HG02943 (cell line): ENCODE measurements around the gene ABHD8.

ENCODE experiments used
- ATAC-seq: cut with Tn5 transposase; IDR thresholded peaks from one replicate; pipeline ENCODE4 v1.9.1; 2021; ENCODE audit warnings: mild to moderate bottlenecking, low read depth, moderate library complexity; ENCODE audit not compliant: unreplicated experiment

Gene ABHD8

DNA sequence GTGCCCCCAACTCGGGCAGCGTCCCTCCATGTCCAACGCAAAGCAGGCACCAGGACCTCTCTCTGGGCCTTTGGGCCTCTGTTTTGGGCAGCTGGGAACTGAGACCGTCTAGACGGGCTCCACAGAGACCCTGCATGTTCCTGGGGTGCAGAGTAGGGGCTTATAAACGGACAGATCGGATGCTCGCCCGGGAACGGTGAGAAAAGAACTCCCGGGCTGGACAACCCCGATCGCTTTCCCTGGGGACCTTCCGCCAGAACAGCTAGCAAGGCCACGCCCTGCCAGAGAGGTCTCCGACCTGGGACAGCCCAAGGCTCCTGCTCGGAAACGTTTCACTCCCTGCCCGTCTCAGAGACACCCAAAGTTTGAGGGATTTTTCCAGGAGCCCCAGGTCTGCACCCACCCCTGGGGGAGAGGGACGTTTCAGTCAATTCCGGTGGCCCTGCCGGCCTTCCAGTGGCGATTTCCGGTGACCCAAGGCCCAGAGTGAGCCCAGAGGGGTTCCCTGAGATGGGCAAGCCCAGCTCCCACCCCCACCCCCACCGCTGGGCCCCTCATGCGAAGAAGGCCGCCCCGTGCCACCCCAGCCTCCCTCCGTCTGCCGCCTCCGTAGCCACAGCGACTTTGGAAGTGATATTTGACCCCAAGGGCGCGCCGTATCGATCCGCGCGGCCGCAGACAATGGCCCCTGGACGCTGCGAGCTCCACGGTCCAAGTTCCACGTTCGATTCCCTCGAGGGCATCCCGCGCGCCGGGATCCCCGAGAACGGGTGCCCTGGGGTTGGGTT is 59.2 kb downstream of the ABHD8 start:
- no peak for ATAC-seq

GRCh38 chr19:17243211-17243829 is 59.9 kb downstream of the ABHD8 start:
- ATAC-seq, result no peak

GRCh38 chr19:17242431-17243208 is 60.6 kb downstream of the ABHD8 start:
- ATAC-seq, result no peak
